ENCODE measurements around the gene DVL3.

- TF ChIP-seq POLR2A (IDR thresholded peaks at IDR 0.05) (no peak), CTCF (IDR thresholded peaks at IDR 0.05) (no peak)
These were observed 7.1 kb upstream of the DVL3 start for GRCh38 chr3:184148076-184148475.

Data from esophagus squamous epithelium (tissue), 4 donors.